Measurements from ENCODE around the gene ABHD12. TPM values are rescaled to one million over a fixed set of nuclear protein-coding genes. Genes with fewer than 3 reads are reported as not detected.

Gene ABHD12
- total and polyA plus RNA-seq, 2 experiments from 2014 or later: 69.5 to 187 TPM

DNA sequence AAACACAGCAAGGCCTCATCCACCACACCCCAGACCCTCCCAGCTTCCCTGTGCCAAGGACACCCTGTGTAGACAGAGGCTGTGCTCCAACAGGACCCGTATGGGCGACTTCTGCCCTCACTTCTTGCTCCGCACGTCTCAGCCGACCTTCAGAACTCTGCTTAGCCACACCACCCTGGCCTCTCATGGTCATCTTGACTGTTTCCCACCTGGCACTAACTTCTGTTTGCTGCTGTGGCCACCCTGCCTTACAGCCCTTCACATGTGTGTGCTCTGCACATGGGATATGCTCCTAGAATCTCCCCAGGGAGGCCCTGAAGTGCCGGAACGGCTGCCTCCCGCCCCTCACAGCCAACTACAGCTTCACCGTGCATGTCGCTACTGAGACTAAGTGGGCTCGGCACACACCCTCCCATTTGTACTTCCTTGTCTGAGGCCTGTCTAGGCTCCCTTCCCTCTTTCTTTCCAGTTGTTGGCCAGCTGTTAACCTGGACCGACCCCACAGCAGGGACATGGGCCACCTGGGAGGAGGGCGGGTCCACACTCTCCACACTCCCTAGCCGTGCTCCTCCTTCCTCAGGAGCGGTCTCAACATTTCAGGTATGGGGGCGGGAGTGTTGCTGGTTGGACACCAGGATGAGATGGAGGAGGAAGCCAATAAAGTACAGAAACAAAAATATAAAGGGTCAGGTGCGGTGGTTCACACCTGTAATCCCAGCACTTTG lies 73.1 kb downstream of the ABHD12 start:
- Histone ChIP-seq H3K9me3 (ENCODE audit: low read depth) (no peaks in the 10 kb centered on the region), H3K4me2 (no peak overlapping the region), H3K27me3 (no peaks in the 10 kb centered on the region), H3K79me2 (peaks cover 28% of the 10 kb centered on the region), H3K4me1 (ENCODE audit: insufficient read depth) (no peaks in the 10 kb centered on the region), H3K27ac (no peak overlapping the region), H3K36me3 (replicated peaks; ENCODE audit: insufficient read depth, low read depth) (no peaks in the 10 kb centered on the region), H3K9me2 (replicated peaks; ENCODE audit: insufficient read depth) (no peaks in the 10 kb centered on the region), H3K4me3 (no peak overlapping the region), H2AFZ (no peak overlapping the region), H4K20me1 (ENCODE audit: insufficient read depth, poor library complexity, severe bottlenecking) (no peaks in the 10 kb centered on the region)
- DNase-seq (ENCODE audit: low spot score): no peak
- WGBS (ENCODE audit: low lambda C conversion rate, missing lambda C conversion rate): 91% methylated on average over 17 of the region's 17 CpGs
- TF ChIP-seq EZH2 (IDR thresholded peaks at IDR 0.05; ENCODE audit: borderline replicate concordance): no peak
- TF ChIP-seq EZH2phosphoT487 (IDR thresholded peaks at IDR 0.05; ENCODE audit: low read depth, severe bottlenecking, unreplicated experiment): no peak
- TF ChIP-seq, protein P1, sequence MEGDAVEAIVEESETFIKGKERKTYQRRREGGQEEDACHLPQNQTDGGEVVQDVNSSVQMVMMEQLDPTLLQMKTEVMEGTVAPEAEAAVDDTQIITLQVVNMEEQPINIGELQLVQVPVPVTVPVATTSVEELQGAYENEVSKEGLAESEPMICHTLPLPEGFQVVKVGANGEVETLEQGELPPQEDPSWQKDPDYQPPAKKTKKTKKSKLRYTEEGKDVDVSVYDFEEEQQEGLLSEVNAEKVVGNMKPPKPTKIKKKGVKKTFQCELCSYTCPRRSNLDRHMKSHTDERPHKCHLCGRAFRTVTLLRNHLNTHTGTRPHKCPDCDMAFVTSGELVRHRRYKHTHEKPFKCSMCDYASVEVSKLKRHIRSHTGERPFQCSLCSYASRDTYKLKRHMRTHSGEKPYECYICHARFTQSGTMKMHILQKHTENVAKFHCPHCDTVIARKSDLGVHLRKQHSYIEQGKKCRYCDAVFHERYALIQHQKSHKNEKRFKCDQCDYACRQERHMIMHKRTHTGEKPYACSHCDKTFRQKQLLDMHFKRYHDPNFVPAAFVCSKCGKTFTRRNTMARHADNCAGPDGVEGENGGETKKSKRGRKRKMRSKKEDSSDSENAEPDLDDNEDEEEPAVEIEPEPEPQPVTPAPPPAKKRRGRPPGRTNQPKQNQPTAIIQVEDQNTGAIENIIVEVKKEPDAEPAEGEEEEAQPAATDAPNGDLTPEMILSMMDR (IDR thresholded peaks at IDR 0.05; ENCODE audit: poor library complexity): no peak

DNA sequence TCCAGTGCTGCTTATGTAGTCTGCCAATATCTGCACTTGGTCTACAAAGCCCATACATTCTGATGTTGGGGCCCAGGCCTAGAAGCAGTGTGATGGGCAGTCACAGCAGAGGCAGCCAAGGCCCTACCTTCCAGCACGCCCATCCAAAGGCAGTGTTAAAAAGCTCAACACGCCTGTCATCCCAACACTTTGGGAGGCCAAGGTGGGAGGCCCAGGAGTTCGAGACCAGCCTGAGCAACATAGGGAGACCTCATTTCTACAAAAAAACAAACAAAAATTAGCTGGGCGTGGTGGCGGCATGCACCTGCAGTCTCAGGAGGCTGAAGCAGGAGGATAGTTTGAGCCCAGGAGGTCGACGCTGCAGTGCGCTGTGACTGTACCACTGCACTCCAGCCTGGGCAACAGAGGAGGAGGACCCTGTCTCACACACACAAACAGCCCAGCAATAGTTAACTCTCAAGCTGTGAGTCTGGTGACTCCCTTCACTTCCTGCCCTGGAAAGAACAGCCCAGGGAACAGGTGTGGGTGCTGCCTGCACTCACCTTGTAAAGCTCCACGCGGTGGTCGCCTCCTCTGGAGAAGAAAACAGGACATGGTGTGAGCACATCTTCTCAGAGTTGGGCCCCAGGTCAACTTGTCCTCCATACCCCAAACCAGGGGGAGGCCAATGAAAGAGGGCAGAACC lies 74.0 kb downstream of the ABHD12 start:
- Histone ChIP-seq H3K4me1 (ENCODE audit: insufficient read depth) (peaks cover 4% of the 10 kb centered on the region), H3K27me3 (no peaks in the 10 kb centered on the region), H3K4me3 (no peak overlapping the region), H3K9me3 (ENCODE audit: low read depth) (no peaks in the 10 kb centered on the region), H2AFZ (no peak overlapping the region), H3K4me2 (no peak overlapping the region), H3K36me3 (replicated peaks; ENCODE audit: insufficient read depth, low read depth) (no peaks in the 10 kb centered on the region), H3K27ac (no peak overlapping the region), H3K9me2 (replicated peaks; ENCODE audit: insufficient read depth) (no peaks in the 10 kb centered on the region), H3K79me2 (peaks cover 28% of the 10 kb centered on the region), H4K20me1 (ENCODE audit: insufficient read depth, poor library complexity, severe bottlenecking) (no peaks in the 10 kb centered on the region)
- no peak for DNase-seq (ENCODE audit: low spot score)
- TF ChIP-seq EZH2 (IDR thresholded peaks at IDR 0.05; ENCODE audit: borderline replicate concordance): no peak
- TF ChIP-seq, protein P1 (IDR thresholded peaks at IDR 0.05; ENCODE audit: poor library complexity): no peak
- TF ChIP-seq EZH2phosphoT487 (IDR thresholded peaks at IDR 0.05; ENCODE audit: low read depth, severe bottlenecking, unreplicated experiment): no peak
- WGBS (ENCODE audit: low lambda C conversion rate, missing lambda C conversion rate): 97% methylated on average over 11 of the region's 11 CpGs

DNA sequence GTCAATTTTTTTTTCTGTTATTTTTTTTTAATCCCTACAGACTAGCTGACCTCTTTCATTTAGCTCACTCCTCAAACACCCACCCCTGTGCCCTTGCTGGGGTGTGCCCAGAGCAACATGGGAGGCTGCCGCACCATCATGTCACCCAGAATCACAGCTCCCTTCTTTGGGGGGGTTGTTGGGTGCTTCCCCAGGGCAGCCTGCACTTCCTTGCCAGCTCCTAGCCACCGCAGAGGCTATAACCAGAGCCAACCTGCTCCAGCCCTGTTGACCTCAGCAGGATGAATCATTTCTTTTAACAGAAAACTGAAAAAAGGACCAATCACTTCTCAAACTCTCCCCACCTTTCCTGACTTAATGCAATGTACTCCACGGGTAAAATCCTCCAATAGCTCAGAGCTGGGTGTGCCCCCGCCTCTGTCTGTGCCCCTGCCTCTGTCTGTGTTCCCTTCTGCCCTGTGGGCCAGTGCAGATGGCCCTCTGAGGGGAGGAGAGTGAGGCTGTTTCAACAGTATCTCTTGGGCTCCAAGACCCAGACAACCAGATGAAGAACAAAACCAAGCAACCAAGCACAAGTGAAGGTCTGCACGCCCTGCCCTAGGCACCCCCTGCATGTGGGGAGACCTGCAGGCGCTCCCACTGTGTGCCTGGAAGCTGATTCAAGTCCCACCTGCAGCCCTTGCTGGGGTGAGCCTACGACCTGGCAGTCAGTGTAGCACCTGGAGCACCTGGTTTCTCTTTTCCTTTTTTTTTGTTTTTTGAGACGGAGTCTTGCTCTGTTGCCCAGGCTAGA lies 75.0 kb downstream of the ABHD12 start:
- no peak for DNase-seq (ENCODE audit: low spot score)
- Histone ChIP-seq H3K4me2 (no peak overlapping the region), H3K9me3 (ENCODE audit: low read depth) (no peaks in the 10 kb centered on the region), H3K36me3 (replicated peaks; ENCODE audit: insufficient read depth, low read depth) (no peaks in the 10 kb centered on the region), H3K79me2 (peaks cover 19% of the 10 kb centered on the region), H3K27me3 (no peaks in the 10 kb centered on the region), H2AFZ (no peak overlapping the region), H3K9me2 (replicated peaks; ENCODE audit: insufficient read depth) (no peaks in the 10 kb centered on the region), H4K20me1 (ENCODE audit: insufficient read depth, poor library complexity, severe bottlenecking) (no peaks in the 10 kb centered on the region), H3K4me3 (no peak overlapping the region), H3K4me1 (ENCODE audit: insufficient read depth) (peaks cover 14% of the 10 kb centered on the region), H3K27ac (no peak overlapping the region)
- WGBS (ENCODE audit: low lambda C conversion rate, missing lambda C conversion rate): 94% methylated on average over 8 of the region's 8 CpGs
- TF ChIP-seq, protein P1 (IDR thresholded peaks at IDR 0.05; ENCODE audit: poor library complexity): no peak
- TF ChIP-seq EZH2 (IDR thresholded peaks at IDR 0.05; ENCODE audit: borderline replicate concordance): no peak
- no peak for TF ChIP-seq EZH2phosphoT487 (IDR thresholded peaks at IDR 0.05; ENCODE audit: low read depth, severe bottlenecking, unreplicated experiment)
